ENCODE data around the gene DNAJC6.
"Not testable (repeated sequence)": the region's sequence is repeated elsewhere in the genome, so short reads cannot be mapped to it uniquely, and the experiment has no call there.

Gene DNAJC6

GRCh38 chr1:65372557-65372956, 63.2 kb downstream of the DNAJC6 start:
- DNase-seq (ENCODE audit: low spot score), result no peak
- no peak for TF ChIP-seq CTCF (IDR thresholded peaks at IDR 0.05; ENCODE audit: extremely low read depth, missing control alignments)

- no peak for DNase-seq (ENCODE audit: low spot score)
- no peak for TF ChIP-seq CTCF (IDR thresholded peaks at IDR 0.05; ENCODE audit: extremely low read depth, missing control alignments)
Observed at GRCh38 chr1:65377496-65378246, 68.3 kb downstream of the DNAJC6 start.

- TF ChIP-seq CTCF (IDR thresholded peaks at IDR 0.05; ENCODE audit: extremely low read depth, missing control alignments), result no peak
- no peak for DNase-seq (ENCODE audit: low spot score)
Observed at GRCh38 chr1:65378247-65378946, 69.1 kb downstream of the DNAJC6 start.

GRCh38 chr1:65384426-65384825, 75.1 kb downstream of the DNAJC6 start:
- DNase-seq (ENCODE audit: low spot score), result not testable (repeated sequence)

GRCh38 chr1:65386439-65386838, 77.1 kb downstream of the DNAJC6 start:
- no peak for DNase-seq (ENCODE audit: low spot score)
- no peak for TF ChIP-seq CTCF (IDR thresholded peaks at IDR 0.05; ENCODE audit: extremely low read depth, missing control alignments)

GRCh38 chr1:65387821-65388220, 78.5 kb downstream of the DNAJC6 start:
- DNase-seq (ENCODE audit: low spot score), result no peak
- no peak for TF ChIP-seq CTCF (IDR thresholded peaks at IDR 0.05; ENCODE audit: extremely low read depth, missing control alignments)

- TF ChIP-seq CTCF (IDR thresholded peaks at IDR 0.05; ENCODE audit: extremely low read depth, missing control alignments), result no peak
Observed at GRCh38 chr1:65388908-65389695, 79.8 kb downstream of the DNAJC6 start.

More at GRCh38 chr1:65388908-65389695, 79.8 kb downstream of the DNAJC6 start:
- no peak for DNase-seq (ENCODE audit: low spot score)
